Neural progenitor cell (in vitro differentiated cells): ENCODE data around the gene KIAA0825.
"Not testable (repeated sequence)": the region's sequence is repeated elsewhere in the genome, so short reads cannot be mapped to it uniquely, and the experiment has no call there.

Experiments
- EZH2 ChIP-seq: fragments of 200-600 bp; sonication (generic); IDR thresholded peaks from 2 replicates; pipeline ENCODE4 v1.6.1; 2017; ENCODE audit warnings: antibody characterized with exemption, mild to moderate bottlenecking, moderate library complexity
- EZH2phosphoT487 ChIP-seq: fragments of 200-600 bp; sonication (generic); IDR thresholded peaks from 2 replicates; pipeline ENCODE4 v1.6.1; 2017; ENCODE audit warnings: antibody characterized with exemption
- TF ChIP-seq, protein P1 (sequence below): fragments of 200-600 bp; sonication (generic); IDR thresholded peaks from 2 replicates; pipeline ENCODE4 v1.5.1; 2017; ENCODE audit warnings: antibody characterized with exemption, mild to moderate bottlenecking

DNA sequence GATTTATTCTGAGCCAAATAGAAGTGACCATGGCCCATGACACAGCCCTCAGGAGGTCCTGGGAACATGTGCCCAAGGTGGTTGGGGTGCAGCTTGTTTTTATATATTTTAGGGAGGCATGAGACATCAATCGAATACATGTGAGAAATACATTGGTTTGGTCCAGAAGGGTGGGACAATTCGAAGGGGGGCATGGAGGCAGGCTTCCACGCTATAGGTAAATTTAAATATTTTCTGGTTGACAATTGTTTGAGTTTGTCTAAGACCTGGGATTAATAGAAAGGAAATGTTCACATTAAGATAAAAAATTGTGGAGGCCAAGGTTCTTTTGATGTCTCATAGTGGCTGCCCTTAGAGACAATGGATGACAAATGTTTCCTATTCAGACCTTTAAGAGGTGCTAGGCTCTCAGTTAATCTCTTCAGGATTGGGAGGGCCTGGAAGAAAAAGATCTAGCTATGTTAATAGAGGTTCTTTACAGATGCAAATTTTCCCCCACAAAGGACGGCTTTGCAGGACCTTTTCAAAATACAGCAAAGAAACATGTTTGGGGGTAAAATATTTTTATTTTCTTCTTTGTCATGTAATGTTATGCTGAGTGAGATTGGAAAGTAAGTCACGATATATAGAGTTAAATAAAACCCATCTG lies 263.4 kb downstream of the KIAA0825 start:
- TF ChIP-seq, protein P1, sequence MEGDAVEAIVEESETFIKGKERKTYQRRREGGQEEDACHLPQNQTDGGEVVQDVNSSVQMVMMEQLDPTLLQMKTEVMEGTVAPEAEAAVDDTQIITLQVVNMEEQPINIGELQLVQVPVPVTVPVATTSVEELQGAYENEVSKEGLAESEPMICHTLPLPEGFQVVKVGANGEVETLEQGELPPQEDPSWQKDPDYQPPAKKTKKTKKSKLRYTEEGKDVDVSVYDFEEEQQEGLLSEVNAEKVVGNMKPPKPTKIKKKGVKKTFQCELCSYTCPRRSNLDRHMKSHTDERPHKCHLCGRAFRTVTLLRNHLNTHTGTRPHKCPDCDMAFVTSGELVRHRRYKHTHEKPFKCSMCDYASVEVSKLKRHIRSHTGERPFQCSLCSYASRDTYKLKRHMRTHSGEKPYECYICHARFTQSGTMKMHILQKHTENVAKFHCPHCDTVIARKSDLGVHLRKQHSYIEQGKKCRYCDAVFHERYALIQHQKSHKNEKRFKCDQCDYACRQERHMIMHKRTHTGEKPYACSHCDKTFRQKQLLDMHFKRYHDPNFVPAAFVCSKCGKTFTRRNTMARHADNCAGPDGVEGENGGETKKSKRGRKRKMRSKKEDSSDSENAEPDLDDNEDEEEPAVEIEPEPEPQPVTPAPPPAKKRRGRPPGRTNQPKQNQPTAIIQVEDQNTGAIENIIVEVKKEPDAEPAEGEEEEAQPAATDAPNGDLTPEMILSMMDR: not testable (repeated sequence)
- TF ChIP-seq EZH2phosphoT487, EZH2: not testable (repeated sequence)
